Measurements from ENCODE around the gene ANKRD29.
A peak's percentile ranks its signal among the peaks of the same experiment; 100 is the strongest.

Gene ANKRD29

GRCh38 chr18:23682045-23682444 lies 19.3 kb upstream of the ANKRD29 start:
- no peak for DNase-seq (ENCODE audit: low read depth)
- no peak for TF ChIP-seq POLR2A (IDR thresholded peaks at IDR 0.05; ENCODE audit: extremely low read depth, insufficient read length)
- no peak for TF ChIP-seq MYC (IDR thresholded peaks at IDR 0.05; ENCODE audit: low read depth, low read length)
- no peak for TF ChIP-seq CTCF (IDR thresholded peaks at IDR 0.05; ENCODE audit: low read depth, low read length)
- TF ChIP-seq MAX (IDR thresholded peaks at IDR 0.05; ENCODE audit: low read depth, low read length), result no peak
- no peak overlapping the region for H3K4me3 ChIP-seq (ENCODE audit: low read depth, low read length)

GRCh38 chr18:23675896-23676295 lies 13.2 kb upstream of the ANKRD29 start:
- DNase-seq (ENCODE audit: low read depth), result no peak
- TF ChIP-seq MYC (IDR thresholded peaks at IDR 0.05; ENCODE audit: low read depth, low read length) (no peak), POLR2A (IDR thresholded peaks at IDR 0.05; ENCODE audit: extremely low read depth, insufficient read length) (no peak), CTCF (IDR thresholded peaks at IDR 0.05; ENCODE audit: low read depth, low read length) (no peak), MAX (IDR thresholded peaks at IDR 0.05; ENCODE audit: low read depth, low read length) (no peak)

GRCh38 chr18:23675236-23675635 lies 12.5 kb upstream of the ANKRD29 start:
- H3K4me3 ChIP-seq (ENCODE audit: low read depth, low read length), result no peak overlapping the region

More at GRCh38 chr18:23675896-23676295, 13.2 kb upstream of the ANKRD29 start:
- no peak overlapping the region for H3K4me3 ChIP-seq (ENCODE audit: low read depth, low read length)

GRCh38 chr18:23673725-23674124 lies 11.0 kb upstream of the ANKRD29 start:
- no peak for TF ChIP-seq MYC (IDR thresholded peaks at IDR 0.05; ENCODE audit: low read depth, low read length)
- no peak for TF ChIP-seq CTCF (IDR thresholded peaks at IDR 0.05; ENCODE audit: low read depth, low read length)
- no peak for TF ChIP-seq POLR2A (IDR thresholded peaks at IDR 0.05; ENCODE audit: extremely low read depth, insufficient read length)
- no peak for TF ChIP-seq MAX (IDR thresholded peaks at IDR 0.05; ENCODE audit: low read depth, low read length)
- H3K4me3 ChIP-seq (ENCODE audit: low read depth, low read length), result no peak overlapping the region
- DNase-seq (ENCODE audit: low read depth), result no peak

More at GRCh38 chr18:23675236-23675635, 12.5 kb upstream of the ANKRD29 start:
- TF ChIP-seq POLR2A (IDR thresholded peaks at IDR 0.05; ENCODE audit: extremely low read depth, insufficient read length), result no peak
- no peak for TF ChIP-seq MAX (IDR thresholded peaks at IDR 0.05; ENCODE audit: low read depth, low read length)
- no peak for TF ChIP-seq MYC (IDR thresholded peaks at IDR 0.05; ENCODE audit: low read depth, low read length)
- TF ChIP-seq CTCF (IDR thresholded peaks at IDR 0.05; ENCODE audit: low read depth, low read length), result no peak
- DNase-seq (ENCODE audit: low read depth), result no peak

- peak; percentile 85 for DNase-seq (ENCODE audit: low read depth)
- H3K4me3 ChIP-seq (ENCODE audit: low read depth, low read length), result no peak overlapping the region
- TF ChIP-seq MAX (IDR thresholded peaks at IDR 0.05; ENCODE audit: low read depth, low read length) (0 out of 2 replicates have a peak, but pooled peaks have one; percentile 9), POLR2A (IDR thresholded peaks at IDR 0.05; ENCODE audit: extremely low read depth, insufficient read length) (no peak)
Observed at GRCh38 chr18:23671564-23671963, 8.9 kb upstream of the ANKRD29 start.

GRCh38 chr18:23669804-23670405 lies 7.2 kb upstream of the ANKRD29 start:
- no peak for TF ChIP-seq MYC (IDR thresholded peaks at IDR 0.05; ENCODE audit: low read depth, low read length)
- no peak for TF ChIP-seq CTCF (IDR thresholded peaks at IDR 0.05; ENCODE audit: low read depth, low read length)
- TF ChIP-seq MAX (IDR thresholded peaks at IDR 0.05; ENCODE audit: low read depth, low read length), result no peak
- TF ChIP-seq POLR2A (IDR thresholded peaks at IDR 0.05; ENCODE audit: extremely low read depth, insufficient read length), result no peak
- no peak for DNase-seq (ENCODE audit: low read depth)

More at GRCh38 chr18:23669804-23670405, 7.2 kb upstream of the ANKRD29 start:
- H3K4me3 ChIP-seq (ENCODE audit: low read depth, low read length), result no peak overlapping the region
